ENCODE data around the gene TBC1D3C.
"Not testable (repeated sequence)": the region's sequence is repeated elsewhere in the genome, so short reads cannot be mapped to it uniquely, and the experiment has no call there.

DNA sequence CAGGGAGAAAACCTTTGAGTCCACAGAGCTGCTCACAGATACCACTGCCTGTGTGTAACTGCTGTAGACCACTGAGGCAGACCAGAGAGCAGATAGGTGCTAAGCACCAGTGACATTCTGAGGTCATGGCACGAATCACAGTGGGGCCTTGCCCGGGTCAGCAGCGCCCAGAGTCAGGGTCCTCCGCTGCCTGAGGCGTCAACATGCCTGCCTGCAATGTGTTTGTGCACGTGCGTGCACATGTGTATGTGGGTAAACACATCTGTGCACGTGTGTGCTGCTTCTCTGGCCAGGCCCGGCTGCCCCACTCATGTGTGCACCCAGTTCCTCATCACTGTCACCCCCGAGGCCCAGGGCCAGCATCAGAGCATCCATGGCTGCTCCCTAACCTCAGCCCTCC is at the start of gene TBC1D3C:
- TF ChIP-seq, protein P1, sequence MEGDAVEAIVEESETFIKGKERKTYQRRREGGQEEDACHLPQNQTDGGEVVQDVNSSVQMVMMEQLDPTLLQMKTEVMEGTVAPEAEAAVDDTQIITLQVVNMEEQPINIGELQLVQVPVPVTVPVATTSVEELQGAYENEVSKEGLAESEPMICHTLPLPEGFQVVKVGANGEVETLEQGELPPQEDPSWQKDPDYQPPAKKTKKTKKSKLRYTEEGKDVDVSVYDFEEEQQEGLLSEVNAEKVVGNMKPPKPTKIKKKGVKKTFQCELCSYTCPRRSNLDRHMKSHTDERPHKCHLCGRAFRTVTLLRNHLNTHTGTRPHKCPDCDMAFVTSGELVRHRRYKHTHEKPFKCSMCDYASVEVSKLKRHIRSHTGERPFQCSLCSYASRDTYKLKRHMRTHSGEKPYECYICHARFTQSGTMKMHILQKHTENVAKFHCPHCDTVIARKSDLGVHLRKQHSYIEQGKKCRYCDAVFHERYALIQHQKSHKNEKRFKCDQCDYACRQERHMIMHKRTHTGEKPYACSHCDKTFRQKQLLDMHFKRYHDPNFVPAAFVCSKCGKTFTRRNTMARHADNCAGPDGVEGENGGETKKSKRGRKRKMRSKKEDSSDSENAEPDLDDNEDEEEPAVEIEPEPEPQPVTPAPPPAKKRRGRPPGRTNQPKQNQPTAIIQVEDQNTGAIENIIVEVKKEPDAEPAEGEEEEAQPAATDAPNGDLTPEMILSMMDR (IDR thresholded peaks at IDR 0.05), result not testable (repeated sequence)
- TF ChIP-seq TAF1 (IDR thresholded peaks at IDR 0.05; ENCODE audit: borderline replicate concordance, low read depth, low read length); GATA2 (CRISPR knock-in tag; IDR thresholded peaks at IDR 0.05); NFIC (IDR thresholded peaks at IDR 0.05; ENCODE audit: borderline replicate concordance): not testable (repeated sequence)
